ENCODE results near the gene FBXO28.

DNA sequence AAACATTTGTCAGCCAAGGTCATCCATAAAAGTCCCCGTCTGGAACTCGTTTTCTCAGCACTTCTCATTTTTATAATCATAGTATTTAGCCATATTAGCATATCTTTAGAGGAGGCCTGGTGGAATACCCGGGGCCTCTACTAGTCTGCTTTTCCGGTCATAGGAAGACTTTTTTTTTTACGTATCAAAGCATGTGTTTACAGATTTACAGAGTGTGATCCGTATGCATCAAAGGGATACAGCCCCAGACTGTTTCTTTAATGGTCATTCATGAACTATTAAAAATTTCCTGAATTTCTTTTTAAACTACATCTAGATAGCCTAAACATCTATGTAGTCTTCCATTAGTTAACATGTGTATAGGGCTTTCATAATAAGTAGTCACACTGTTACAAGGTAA, 45.6 kb downstream of the FBXO28 start:
- TF ChIP-seq, protein P1, sequence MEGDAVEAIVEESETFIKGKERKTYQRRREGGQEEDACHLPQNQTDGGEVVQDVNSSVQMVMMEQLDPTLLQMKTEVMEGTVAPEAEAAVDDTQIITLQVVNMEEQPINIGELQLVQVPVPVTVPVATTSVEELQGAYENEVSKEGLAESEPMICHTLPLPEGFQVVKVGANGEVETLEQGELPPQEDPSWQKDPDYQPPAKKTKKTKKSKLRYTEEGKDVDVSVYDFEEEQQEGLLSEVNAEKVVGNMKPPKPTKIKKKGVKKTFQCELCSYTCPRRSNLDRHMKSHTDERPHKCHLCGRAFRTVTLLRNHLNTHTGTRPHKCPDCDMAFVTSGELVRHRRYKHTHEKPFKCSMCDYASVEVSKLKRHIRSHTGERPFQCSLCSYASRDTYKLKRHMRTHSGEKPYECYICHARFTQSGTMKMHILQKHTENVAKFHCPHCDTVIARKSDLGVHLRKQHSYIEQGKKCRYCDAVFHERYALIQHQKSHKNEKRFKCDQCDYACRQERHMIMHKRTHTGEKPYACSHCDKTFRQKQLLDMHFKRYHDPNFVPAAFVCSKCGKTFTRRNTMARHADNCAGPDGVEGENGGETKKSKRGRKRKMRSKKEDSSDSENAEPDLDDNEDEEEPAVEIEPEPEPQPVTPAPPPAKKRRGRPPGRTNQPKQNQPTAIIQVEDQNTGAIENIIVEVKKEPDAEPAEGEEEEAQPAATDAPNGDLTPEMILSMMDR (conservative IDR thresholded peaks at IDR 0.05 in 1 of 2, IDR thresholded peaks at IDR 0.05 in 1 of 2; ENCODE audit: low read depth in 1 of 2, low read length in 2 of 2): no peak
- no peak for TF ChIP-seq EZH2 (IDR thresholded peaks at IDR 0.05; ENCODE audit: low read length, missing control alignments)
